ENCODE measurements around the gene CEMIP2. TPM values are rescaled to one million over a fixed set of nuclear protein-coding genes. Genes with fewer than 3 reads are reported as not detected.

Gene CEMIP2
- total RNA-seq, 1 donor from 2014 or later = 139 TPM

GRCh38 chr9:71755869-71756268 lies 12.4 kb downstream of the CEMIP2 start:
- FAIRE-seq = no peak
- no peaks in the 10 kb centered on the region for H3K36me3 Mint-ChIP-seq (ENCODE audit: low read depth, unreplicated experiment)

GRCh38 chr9:71755230-71755629 lies 13.1 kb downstream of the CEMIP2 start:
- Mint-ChIP-seq H3K4me3 (ENCODE audit: unreplicated experiment) (no peak overlapping the region), H3K27ac (ENCODE audit: unreplicated experiment) (no peak overlapping the region), H3K4me1 (ENCODE audit: low read depth, unreplicated experiment) (peaks cover 40% of the 10 kb centered on the region), H3K27me3 (ENCODE audit: low read depth, unreplicated experiment) (no peaks in the 10 kb centered on the region), H3K9me3 (ENCODE audit: unreplicated experiment) (no peaks in the 10 kb centered on the region), H3K36me3 (ENCODE audit: low read depth, unreplicated experiment) (no peaks in the 10 kb centered on the region)
- H3K4me1 ChIP-seq (ENCODE audit: insufficient read depth, low read length) = peaks cover 5% of the 10 kb centered on the region
- H3K9me3 ChIP-seq (ENCODE audit: insufficient read depth, low read depth, low read length) = no peaks in the 10 kb centered on the region
- no peak overlapping the region for H3K4me2 ChIP-seq (ENCODE audit: low read length)
- H3K27me3 ChIP-seq (ENCODE audit: insufficient read depth, low read length) = no peaks in the 10 kb centered on the region
- peaks cover 87% of the 10 kb centered on the region for H3K79me2 ChIP-seq (ENCODE audit: insufficient read depth, low read length)
- DNase-seq (ENCODE audit: low read depth) = no peak
- H3K27ac ChIP-seq (ENCODE audit: low read depth, low read length) = no peak overlapping the region
- TF ChIP-seq CTCF (IDR thresholded peaks at IDR 0.05; ENCODE audit: insufficient read depth, low read depth, low read length) = no peak
- no peak for TF ChIP-seq EZH2 (IDR thresholded peaks at IDR 0.05; ENCODE audit: insufficient read depth, low read length)
- no peaks in the 10 kb centered on the region for H3K36me3 ChIP-seq (ENCODE audit: insufficient read depth, low read length)
- H2AFZ ChIP-seq (ENCODE audit: low read depth, low read length) = no peak overlapping the region
- FAIRE-seq = no peak
- H4K20me1 ChIP-seq (ENCODE audit: insufficient read depth, low read length) = peaks cover 55% of the 10 kb centered on the region
- H3K4me3 ChIP-seq (ENCODE audit: insufficient read depth, low read depth, low read length) = no peak overlapping the region
- H3K9ac ChIP-seq (ENCODE audit: low read length) = no peak overlapping the region

More at GRCh38 chr9:71755869-71756268, 12.4 kb downstream of the CEMIP2 start:
- Histone ChIP-seq H3K27me3 (ENCODE audit: insufficient read depth, low read length) (no peaks in the 10 kb centered on the region), H2AFZ (ENCODE audit: low read depth, low read length) (no peak overlapping the region), H3K4me2 (ENCODE audit: low read length) (no peak overlapping the region), H3K36me3 (ENCODE audit: insufficient read depth, low read length) (no peaks in the 10 kb centered on the region), H3K9ac (ENCODE audit: low read length) (no peak overlapping the region), H3K27ac (ENCODE audit: low read depth, low read length) (no peak overlapping the region), H3K4me3 (ENCODE audit: insufficient read depth, low read depth, low read length) (no peak overlapping the region), H3K9me3 (ENCODE audit: insufficient read depth, low read depth, low read length) (no peaks in the 10 kb centered on the region), H3K4me1 (ENCODE audit: insufficient read depth, low read length) (peaks cover 5% of the 10 kb centered on the region), H3K79me2 (ENCODE audit: insufficient read depth, low read length) (peaks cover 89% of the 10 kb centered on the region), H4K20me1 (ENCODE audit: insufficient read depth, low read length) (peaks cover 57% of the 10 kb centered on the region)
- no peak for TF ChIP-seq EZH2 (IDR thresholded peaks at IDR 0.05; ENCODE audit: insufficient read depth, low read length)
- no peak for TF ChIP-seq CTCF (IDR thresholded peaks at IDR 0.05; ENCODE audit: insufficient read depth, low read depth, low read length)
- Mint-ChIP-seq H3K27me3 (ENCODE audit: low read depth, unreplicated experiment) (no peaks in the 10 kb centered on the region), H3K9me3 (ENCODE audit: unreplicated experiment) (no peaks in the 10 kb centered on the region), H3K4me1 (ENCODE audit: low read depth, unreplicated experiment) (peaks cover 45% of the 10 kb centered on the region), H3K4me3 (ENCODE audit: unreplicated experiment) (no peak overlapping the region), H3K27ac (ENCODE audit: unreplicated experiment) (no peak overlapping the region)
- DNase-seq (ENCODE audit: low read depth) = no peak

- no peak for DNase-seq (ENCODE audit: low read depth)
- H3K36me3 ChIP-seq (ENCODE audit: insufficient read depth, low read length) = no peaks in the 10 kb centered on the region
- no peak overlapping the region for H3K27ac ChIP-seq (ENCODE audit: low read depth, low read length)
- FAIRE-seq = no peak
- H3K9ac ChIP-seq (ENCODE audit: low read length) = no peak overlapping the region
- Mint-ChIP-seq H3K9me3 (ENCODE audit: unreplicated experiment) (no peaks in the 10 kb centered on the region), H3K27ac (ENCODE audit: unreplicated experiment) (no peak overlapping the region), H3K4me3 (ENCODE audit: unreplicated experiment) (no peak overlapping the region), H3K27me3 (ENCODE audit: low read depth, unreplicated experiment) (no peaks in the 10 kb centered on the region), H3K36me3 (ENCODE audit: low read depth, unreplicated experiment) (peaks cover 2% of the 10 kb centered on the region), H3K4me1 (ENCODE audit: low read depth, unreplicated experiment) (peaks cover 36% of the 10 kb centered on the region)
- H3K9me3 ChIP-seq (ENCODE audit: insufficient read depth, low read depth, low read length) = no peaks in the 10 kb centered on the region
- H3K27me3 ChIP-seq (ENCODE audit: insufficient read depth, low read length) = no peaks in the 10 kb centered on the region
- no peak overlapping the region for H3K4me3 ChIP-seq (ENCODE audit: insufficient read depth, low read depth, low read length)
- peaks cover 5% of the 10 kb centered on the region for H3K4me1 ChIP-seq (ENCODE audit: insufficient read depth, low read length)
- peaks cover 50% of the 10 kb centered on the region for H4K20me1 ChIP-seq (ENCODE audit: insufficient read depth, low read length)
- H2AFZ ChIP-seq (ENCODE audit: low read depth, low read length) = no peak overlapping the region
- TF ChIP-seq CTCF (IDR thresholded peaks at IDR 0.05; ENCODE audit: insufficient read depth, low read depth, low read length) = no peak
- no peak for TF ChIP-seq EZH2 (IDR thresholded peaks at IDR 0.05; ENCODE audit: insufficient read depth, low read length)
- peaks cover 85% of the 10 kb centered on the region for H3K79me2 ChIP-seq (ENCODE audit: insufficient read depth, low read length)
- no peak overlapping the region for H3K4me2 ChIP-seq (ENCODE audit: low read length)
These were observed 14.2 kb downstream of the CEMIP2 start for GRCh38 chr9:71754151-71754550.

Data from astrocyte (in vitro differentiated cells and primary cell).